Measurements from ENCODE around the gene NCAM1. TPM values are rescaled to one million over a fixed set of nuclear protein-coding genes. Genes with fewer than 3 reads are reported as not detected.

The NCAM1 gene
- polyA plus RNA-seq, 1 donor (not counting 4 experiments of a cell fraction or from before 2014, with no cell fraction given), result 0.04 TPM

DNA sequence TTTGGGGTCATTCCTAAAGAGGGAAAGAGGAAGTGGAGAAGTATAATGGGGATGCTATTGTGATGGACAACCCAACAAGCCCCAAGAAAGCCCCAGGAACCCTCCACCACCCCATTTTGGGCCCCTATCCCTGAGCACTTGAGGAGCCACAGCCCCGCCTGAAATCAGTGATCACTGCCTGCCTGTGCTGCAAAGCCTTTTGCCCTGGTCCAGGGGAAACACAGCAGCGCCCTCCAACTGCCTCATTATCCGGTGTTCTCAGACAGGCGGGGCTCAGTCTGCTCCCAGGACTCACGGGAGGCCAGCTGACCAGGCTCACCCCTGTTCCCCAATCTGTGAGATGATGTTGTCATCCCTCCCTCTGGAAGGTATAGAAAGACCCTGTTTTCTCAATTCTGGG, 308.4 kb downstream of the NCAM1 start:
- H3K4me1 ChIP-seq (ENCODE audit: control insufficient read depth, extremely low read depth, insufficient read depth, low read length), result no peaks in the 10 kb centered on the region
- H2AFZ ChIP-seq (ENCODE audit: control insufficient read depth, low read length), result no peak overlapping the region
- no peaks in the 10 kb centered on the region for H3K27me3 ChIP-seq (ENCODE audit: control insufficient read depth, extremely low read depth, insufficient read depth, low read length)
- no peak overlapping the region for H3K27ac ChIP-seq (ENCODE audit: control insufficient read depth, insufficient read depth, low read length)
- no peak for FAIRE-seq
- dilution Hi-C loops (cut with MboI; ENCODE audit: extremely low pct_ligation_motif_present, low sequenced_read_pairs), result no loop called here
- no peaks in the 10 kb centered on the region for H3K79me2 ChIP-seq (ENCODE audit: control insufficient read depth, insufficient read depth, low read length)
- H4K20me1 ChIP-seq (ENCODE audit: control insufficient read depth, extremely low read depth, insufficient read depth, low read length), result no peaks in the 10 kb centered on the region
- H3K9me1 ChIP-seq (ENCODE audit: control insufficient read depth, extremely low read depth, insufficient read depth, low read length), result no peaks in the 10 kb centered on the region
- no peak overlapping the region for H3K9ac ChIP-seq (ENCODE audit: control insufficient read depth, extremely low read depth, insufficient read depth, low read length)
- no peak for TF ChIP-seq EZH2 (IDR thresholded peaks at IDR 0.05; ENCODE audit: low read length)
- TF ChIP-seq, protein P1, sequence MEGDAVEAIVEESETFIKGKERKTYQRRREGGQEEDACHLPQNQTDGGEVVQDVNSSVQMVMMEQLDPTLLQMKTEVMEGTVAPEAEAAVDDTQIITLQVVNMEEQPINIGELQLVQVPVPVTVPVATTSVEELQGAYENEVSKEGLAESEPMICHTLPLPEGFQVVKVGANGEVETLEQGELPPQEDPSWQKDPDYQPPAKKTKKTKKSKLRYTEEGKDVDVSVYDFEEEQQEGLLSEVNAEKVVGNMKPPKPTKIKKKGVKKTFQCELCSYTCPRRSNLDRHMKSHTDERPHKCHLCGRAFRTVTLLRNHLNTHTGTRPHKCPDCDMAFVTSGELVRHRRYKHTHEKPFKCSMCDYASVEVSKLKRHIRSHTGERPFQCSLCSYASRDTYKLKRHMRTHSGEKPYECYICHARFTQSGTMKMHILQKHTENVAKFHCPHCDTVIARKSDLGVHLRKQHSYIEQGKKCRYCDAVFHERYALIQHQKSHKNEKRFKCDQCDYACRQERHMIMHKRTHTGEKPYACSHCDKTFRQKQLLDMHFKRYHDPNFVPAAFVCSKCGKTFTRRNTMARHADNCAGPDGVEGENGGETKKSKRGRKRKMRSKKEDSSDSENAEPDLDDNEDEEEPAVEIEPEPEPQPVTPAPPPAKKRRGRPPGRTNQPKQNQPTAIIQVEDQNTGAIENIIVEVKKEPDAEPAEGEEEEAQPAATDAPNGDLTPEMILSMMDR (optimal IDR thresholded peaks at IDR 0.05 in 1 of 3, IDR thresholded peaks at IDR 0.05 in 1 of 3, conservative IDR thresholded peaks at IDR 0.05 in 1 of 3; ENCODE audit: extremely low read depth in 1 of 3, insufficient read depth in 2 of 3, low read length in 3 of 3), result no peak
- H3K4me3 ChIP-seq (ENCODE audit: control insufficient read depth in 2 of 3, extremely low read depth in 1 of 3, insufficient read depth in 2 of 3, low read depth in 1 of 3, low read length in 3 of 3), result no peak overlapping the region
- no peak overlapping the region for H3K4me2 ChIP-seq (ENCODE audit: control insufficient read depth, extremely low read depth, insufficient read depth, low read depth, low read length)
- no peaks in the 10 kb centered on the region for H3K9me3 ChIP-seq (ENCODE audit: control insufficient read depth, low read depth, low read length)
- H3K36me3 ChIP-seq (ENCODE audit: control insufficient read depth in 2 of 2, extremely low read depth in 1 of 2, insufficient read depth in 2 of 2, low read length in 2 of 2), result no peaks in the 10 kb centered on the region
- DNase-seq (ENCODE audit: low read depth, low spot score), result no peak

DNA sequence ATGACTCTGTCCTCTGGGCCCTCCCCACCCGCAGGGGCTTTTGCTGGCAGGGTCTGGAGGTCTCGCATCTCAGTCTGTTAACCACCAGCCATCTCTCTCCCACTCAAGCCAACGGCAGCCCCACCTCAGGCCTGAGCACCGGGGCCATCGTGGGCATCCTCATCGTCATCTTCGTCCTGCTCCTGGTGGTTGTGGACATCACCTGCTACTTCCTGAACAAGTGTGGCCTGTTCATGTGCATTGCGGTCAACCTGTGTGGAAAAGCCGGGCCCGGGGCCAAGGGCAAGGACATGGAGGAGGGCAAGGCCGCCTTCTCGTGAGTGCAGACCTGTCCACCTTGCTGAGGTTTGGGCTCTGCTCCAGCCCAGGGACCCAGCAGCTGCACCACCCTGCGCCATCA, 308.9 kb downstream of the NCAM1 start:
- H2AFZ ChIP-seq (ENCODE audit: control insufficient read depth, low read length), result no peak overlapping the region
- no peaks in the 10 kb centered on the region for H3K9me3 ChIP-seq (ENCODE audit: control insufficient read depth, low read depth, low read length)
- H3K79me2 ChIP-seq (ENCODE audit: control insufficient read depth, insufficient read depth, low read length), result no peaks in the 10 kb centered on the region
- dilution Hi-C loops (cut with MboI; ENCODE audit: extremely low pct_ligation_motif_present, low sequenced_read_pairs), result no loop called here
- no peaks in the 10 kb centered on the region for H4K20me1 ChIP-seq (ENCODE audit: control insufficient read depth, extremely low read depth, insufficient read depth, low read length)
- TF ChIP-seq, protein P1 (optimal IDR thresholded peaks at IDR 0.05 in 1 of 3, IDR thresholded peaks at IDR 0.05 in 1 of 3, conservative IDR thresholded peaks at IDR 0.05 in 1 of 3; ENCODE audit: extremely low read depth in 1 of 3, insufficient read depth in 2 of 3, low read length in 3 of 3), result no peak
- TF ChIP-seq EZH2 (IDR thresholded peaks at IDR 0.05; ENCODE audit: low read length), result no peak
- H3K9me1 ChIP-seq (ENCODE audit: control insufficient read depth, extremely low read depth, insufficient read depth, low read length), result no peaks in the 10 kb centered on the region
- no peaks in the 10 kb centered on the region for H3K27me3 ChIP-seq (ENCODE audit: control insufficient read depth, extremely low read depth, insufficient read depth, low read length)
- H3K4me1 ChIP-seq (ENCODE audit: control insufficient read depth, extremely low read depth, insufficient read depth, low read length), result no peaks in the 10 kb centered on the region
- no peaks in the 10 kb centered on the region for H3K36me3 ChIP-seq (ENCODE audit: control insufficient read depth in 2 of 2, extremely low read depth in 1 of 2, insufficient read depth in 2 of 2, low read length in 2 of 2)
- no peak overlapping the region for H3K9ac ChIP-seq (ENCODE audit: control insufficient read depth, extremely low read depth, insufficient read depth, low read length)
- DNase-seq (ENCODE audit: low read depth, low spot score), result no peak
- no peak for FAIRE-seq
- H3K4me3 ChIP-seq (ENCODE audit: control insufficient read depth in 2 of 3, extremely low read depth in 1 of 3, insufficient read depth in 2 of 3, low read depth in 1 of 3, low read length in 3 of 3), result no peak overlapping the region
- no peak overlapping the region for H3K27ac ChIP-seq (ENCODE audit: control insufficient read depth, insufficient read depth, low read length)
- no peak overlapping the region for H3K4me2 ChIP-seq (ENCODE audit: control insufficient read depth, extremely low read depth, insufficient read depth, low read depth, low read length)
